HG02798 (cell line): ENCODE results near the gene PDLIM5.

Source experiments
- ATAC-seq: cut with Tn5 transposase; IDR thresholded peaks from one replicate; pipeline ENCODE4 v1.9.1; 2021; ENCODE audit warnings: mild to moderate bottlenecking; ENCODE audit not compliant: unreplicated experiment, poor library complexity

The PDLIM5 gene

DNA sequence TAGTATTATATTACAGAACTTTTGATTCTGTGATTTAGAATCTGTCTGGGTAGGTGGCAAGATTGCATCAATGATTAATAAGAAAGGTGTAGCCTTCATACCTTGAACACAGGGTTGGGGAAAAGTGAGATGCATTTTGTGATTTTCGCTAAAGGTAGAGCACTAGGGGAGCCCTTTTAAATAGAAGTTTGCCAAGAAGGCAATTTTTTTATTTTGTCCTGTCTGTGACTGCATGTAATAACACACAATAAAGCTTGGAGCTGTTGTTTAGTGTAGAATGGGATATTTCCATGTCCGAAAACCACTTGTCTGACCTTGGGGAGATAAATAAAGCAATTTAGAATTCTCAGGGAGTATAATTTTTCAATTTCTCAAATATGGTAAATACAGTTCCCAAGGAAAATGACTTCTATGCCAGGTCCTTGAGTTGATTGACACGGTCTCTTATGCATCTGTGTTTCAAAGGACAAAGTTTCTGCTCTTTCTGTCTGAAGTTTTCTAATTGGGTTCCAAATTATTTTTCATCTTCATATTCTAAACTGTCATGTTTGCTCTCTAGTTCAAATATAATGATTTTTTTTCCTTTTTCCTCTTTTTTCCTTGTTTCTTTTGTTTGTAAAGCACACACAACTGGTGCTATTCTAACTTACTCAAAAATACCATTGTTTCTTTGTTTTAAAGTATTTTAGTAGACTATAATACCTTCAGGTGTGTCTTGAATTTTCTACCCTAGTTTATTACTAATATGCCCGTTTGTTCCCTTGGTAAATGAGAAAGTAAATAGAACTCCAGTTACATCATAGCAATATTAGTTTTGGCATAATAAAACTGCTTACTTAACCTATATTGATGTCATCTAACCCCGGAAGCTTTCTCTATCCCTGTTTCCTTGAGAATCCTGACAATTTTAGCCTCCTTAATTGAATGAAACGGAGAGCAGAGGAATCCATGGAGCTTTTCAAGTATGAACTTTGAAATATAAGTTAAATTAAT, 218.2 kb downstream of the PDLIM5 start:
- no peak for ATAC-seq

DNA sequence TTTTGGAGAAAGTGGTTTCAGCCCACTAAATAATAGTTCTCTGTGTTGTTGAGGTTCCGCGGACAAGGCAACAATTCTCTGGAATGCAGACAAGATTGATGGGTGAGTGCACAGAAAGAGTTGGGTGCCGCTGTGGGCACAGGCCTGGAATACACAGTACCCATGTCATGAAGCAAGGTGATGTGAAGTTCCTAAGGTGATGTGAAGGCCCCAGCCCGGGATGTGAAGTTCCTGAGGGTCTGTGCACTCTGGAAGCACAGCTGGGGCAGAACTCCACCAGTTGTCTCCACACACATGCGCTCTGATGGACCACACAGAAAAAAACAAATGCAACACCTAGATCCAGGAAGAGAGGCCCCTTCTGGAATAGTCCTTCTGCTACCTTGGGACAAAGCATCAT, 219.4 kb downstream of the PDLIM5 start:
- ATAC-seq = no peak

DNA sequence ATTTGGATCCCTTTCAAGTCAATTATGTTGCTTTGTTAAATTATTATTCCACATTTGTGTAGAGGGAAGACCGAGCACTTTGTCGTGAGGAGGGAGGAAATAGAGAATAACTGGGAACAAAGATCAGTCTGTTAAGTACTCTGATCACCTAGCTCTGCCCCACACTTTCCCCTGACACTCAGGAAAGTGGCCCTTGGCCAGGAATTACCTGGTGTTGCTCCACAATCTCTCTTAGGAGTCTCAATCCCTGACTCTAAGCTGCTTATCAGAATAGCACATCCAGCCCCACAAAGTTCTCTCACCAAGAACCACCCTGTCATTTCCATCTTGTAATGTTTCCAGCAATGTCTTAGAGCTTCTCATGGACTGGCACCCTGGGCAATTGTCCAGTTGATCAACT, 222.2 kb downstream of the PDLIM5 start:
- ATAC-seq = no peak

DNA sequence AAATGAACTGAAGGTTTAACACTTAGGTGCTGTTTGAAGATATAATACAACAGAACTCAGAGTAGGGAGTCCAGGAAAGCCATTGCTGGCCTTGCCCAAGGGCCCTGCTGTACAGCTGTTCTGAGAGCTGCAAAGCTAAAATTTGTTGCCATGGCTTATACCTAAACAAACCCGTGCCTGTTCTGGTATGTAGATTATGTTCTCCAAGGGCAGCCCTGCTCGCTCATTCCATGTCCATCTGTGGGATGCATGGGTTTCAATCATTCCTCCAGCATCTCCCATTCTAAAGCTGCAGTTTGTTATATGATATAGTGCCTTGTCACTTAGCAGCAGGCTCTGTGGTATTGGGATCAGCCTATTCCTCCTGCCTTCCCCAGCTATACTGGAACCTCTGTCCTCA, 225.2 kb downstream of the PDLIM5 start:
- ATAC-seq = no peak

DNA sequence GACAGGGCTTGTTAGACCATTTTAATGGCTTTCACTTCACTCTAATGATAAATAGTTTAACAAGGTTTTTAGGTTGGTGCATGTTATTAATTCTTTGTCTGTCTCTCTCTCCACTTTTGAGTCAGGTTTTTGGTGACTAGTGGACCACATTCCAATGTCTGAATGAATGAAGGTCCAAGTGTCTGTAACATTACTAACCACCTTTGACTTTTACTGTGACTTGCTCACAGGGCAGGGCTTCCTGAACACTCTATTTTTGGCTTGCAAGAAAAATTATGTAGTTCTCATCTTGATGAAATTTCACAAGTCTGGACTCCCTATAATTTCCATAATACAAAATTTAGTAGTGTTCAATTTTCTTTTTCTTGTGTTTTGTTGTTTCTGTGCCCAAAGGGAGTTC, 227.2 kb downstream of the PDLIM5 start:
- no peak for ATAC-seq

DNA sequence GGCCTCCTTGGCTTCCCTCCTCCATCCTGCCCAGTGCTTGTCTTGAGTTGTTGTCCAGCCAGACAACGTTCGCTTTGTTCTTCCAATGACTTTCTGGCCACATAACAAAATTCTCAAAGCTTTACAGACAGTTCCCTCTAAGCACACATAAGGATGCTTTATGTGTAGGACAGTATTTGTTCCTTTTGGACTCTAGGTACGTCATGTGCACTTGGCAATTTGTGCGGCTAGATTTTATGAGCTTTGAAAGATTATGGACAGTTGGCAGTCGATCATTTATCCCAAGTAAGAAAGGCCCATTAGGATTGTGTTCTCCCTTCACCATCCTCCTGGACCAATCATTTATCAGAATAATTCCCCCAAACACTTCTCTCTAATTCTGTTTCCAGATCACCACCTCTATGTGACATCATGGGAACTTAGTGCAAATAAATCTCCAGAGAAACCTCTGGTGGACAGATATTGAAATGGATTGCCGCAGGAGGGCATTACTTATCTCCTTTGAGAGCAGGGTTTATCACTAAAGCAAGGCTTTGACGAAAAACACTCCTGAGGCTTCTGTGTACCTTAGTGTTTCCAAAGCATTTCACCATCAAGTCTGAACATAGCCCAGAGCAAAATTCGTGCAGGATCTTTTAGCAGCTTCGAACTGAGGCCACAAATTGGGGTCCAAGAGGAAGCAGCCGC, 228.6 kb downstream of the PDLIM5 start:
- no peak for ATAC-seq

DNA sequence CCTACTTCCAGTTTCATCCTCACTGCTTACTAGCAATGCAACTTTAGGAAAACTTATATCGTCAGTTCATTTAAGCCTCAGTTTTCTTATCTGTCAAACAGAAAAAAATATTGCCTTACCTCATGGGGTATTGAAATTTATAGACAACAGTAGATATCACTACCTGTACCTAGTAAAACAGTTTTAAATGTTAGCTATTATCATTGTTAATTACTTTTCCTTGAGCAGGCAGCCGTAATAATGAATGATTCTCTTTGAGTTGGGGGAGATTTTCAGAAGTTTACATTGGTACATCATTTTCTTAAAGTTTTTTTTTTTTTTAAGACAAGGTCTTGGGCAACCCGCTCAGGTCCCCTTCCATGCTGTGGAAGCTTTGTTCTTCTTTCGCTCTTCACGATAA, 234.3 kb downstream of the PDLIM5 start:
- no peak for ATAC-seq

DNA sequence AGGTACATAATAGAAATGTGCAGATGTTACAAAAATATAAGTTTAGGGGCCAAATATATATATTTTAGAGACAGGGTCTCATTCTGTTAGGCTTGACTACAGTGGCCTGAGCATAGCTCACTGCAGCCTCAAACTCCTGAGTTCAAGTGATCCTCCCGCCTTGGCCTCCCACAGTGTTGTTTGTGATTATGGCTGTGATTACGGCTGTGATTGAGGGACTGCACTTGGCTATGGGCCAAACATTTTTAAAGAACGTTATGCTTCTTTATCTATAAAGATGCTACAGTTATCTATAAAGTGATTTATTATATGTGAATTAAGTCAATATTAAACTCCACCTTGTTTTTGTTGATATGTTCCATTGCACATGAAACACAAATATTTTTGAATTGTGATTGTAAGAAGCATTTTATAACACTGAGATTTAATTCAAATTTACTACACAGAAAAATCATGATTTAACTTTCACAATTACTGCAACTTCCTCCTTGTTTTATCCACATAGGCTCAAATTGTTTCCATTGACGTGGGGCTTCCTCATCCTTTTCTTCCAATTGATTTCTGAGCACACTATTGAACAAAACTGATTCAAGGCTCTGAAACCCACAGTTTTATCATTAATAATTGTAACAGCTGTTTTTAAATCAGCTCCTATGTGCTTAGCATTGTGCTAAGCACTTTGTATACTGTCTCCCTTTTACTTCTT, 237.6 kb downstream of the PDLIM5 start:
- no peak for ATAC-seq

DNA sequence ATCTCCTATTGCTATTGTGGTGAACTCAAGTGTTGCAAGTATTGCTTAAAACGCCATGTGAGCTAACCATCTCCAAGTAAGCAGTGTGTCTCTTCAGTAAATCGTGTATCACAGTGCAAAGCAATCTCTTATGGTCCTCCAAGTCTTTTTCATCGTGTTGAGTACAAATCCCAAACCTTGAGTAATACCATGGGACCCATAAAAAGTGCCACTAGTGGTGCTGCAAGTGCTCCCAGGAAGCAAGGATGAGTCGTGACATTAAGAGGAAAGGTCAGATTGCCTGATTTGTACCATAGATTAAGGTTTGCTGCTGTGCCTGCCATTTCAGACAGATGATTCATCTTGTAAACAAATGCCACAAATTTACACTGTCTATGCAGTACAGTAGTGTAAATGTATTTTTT, 239.1 kb downstream of the PDLIM5 start:
- ATAC-seq = no peak

DNA sequence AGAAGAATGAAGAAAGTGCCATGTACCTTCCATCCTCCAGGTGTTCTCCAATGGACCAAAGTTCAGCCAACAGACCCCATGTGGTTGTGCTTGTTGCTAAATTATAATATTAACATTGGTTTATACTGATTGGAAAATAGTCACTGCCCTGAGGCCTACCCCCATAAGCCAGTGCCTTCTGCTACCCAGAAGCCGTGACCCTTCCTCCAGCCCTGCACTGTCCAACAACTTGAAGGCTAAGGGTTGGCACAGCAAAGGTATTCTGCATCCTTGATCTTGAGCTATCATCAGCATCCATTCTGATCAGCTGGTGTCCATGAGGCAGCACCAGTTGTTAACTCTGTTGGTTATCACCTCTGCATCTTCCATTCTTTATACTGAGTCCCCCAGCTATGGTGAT, 239.8 kb downstream of the PDLIM5 start:
- ATAC-seq = no peak

DNA sequence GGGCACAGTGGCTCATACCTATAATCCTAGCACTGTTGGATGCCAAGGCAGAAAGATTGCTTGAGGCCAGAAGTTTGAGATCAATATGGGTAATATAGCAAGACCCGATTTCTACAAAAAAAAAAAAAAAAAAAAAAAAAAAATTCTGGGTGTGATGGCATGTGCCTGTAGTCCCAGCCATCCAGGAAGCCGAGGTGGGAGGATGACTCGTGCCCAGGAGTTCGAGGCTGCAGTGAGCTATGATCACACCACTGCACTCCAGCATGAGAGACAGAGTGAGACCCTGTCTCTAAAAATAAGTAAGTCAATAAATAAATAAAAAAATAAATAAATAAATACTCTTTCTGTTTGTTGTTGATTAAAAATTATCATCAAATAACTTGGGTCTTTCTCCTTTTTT, 243.6 kb downstream of the PDLIM5 start:
- no peak for ATAC-seq

DNA sequence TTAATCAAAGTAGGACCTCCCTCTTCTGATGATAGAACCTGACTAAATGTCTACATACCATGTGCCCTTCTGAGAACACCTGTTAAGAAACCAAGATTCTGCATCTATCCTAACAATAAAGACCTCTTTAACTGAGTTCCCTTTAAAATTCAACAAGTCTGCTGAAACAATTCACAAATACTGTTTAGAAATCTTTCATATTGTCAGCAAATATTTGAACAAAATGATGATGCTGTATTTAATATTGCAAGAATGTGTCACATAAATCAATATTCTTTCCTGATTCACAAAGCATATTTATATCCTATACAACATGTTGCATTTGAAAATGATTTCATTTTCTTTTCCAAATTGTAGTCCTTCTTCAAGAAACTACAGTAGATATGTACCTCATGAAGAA, 246.4 kb downstream of the PDLIM5 start:
- no peak for ATAC-seq

DNA sequence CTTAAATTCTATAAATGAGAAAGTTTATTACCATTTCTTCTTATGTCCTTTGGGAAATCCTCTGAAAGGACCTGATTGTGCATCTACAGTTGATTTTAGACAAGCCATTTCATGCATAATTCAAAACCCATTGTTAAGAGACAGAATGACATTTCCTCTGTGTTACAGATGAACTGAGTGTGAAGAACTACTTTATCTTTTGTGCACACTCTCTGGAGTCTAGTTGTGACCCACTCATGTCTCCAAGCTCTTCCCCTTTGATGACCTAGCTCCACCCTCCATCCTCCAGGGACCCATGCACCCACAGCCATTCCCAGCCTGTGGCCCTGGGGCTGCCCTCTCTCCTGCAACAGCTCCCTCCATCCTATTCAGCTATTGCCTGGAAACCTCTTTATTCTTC, 248.6 kb downstream of the PDLIM5 start:
- ATAC-seq = no peak

DNA sequence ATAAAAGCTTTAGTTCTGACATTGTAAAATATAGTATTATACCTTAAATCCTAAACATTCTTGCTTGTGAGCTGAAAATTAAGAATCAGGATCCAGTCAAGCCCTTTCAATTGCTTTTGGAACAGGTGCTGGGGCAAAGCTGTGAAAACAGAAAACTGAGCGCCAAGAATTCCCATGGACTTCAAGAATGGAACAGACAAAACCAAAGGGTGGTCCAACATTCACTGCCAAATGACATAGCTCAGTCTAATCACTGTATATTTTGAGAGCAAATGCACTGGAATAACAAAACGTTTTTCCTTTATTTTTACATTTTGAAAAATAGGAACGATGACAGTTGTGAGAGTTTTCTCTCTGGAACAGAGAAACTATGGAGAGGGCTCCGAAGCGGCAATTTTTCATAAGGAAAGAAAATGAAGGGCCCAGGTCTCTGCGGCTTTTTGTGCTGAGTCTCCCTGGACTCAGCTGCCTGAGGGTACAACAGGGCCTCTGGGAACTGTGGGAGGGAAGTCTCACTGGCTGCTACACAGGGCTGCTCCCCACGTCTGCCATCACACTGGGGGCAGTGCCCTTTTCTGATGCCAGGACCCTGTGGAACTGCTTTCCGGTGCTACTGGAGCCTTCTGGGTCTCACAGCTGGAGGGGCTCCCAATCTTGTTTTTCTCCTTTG, 250.0 kb downstream of the PDLIM5 start:
- ATAC-seq = no peak

DNA sequence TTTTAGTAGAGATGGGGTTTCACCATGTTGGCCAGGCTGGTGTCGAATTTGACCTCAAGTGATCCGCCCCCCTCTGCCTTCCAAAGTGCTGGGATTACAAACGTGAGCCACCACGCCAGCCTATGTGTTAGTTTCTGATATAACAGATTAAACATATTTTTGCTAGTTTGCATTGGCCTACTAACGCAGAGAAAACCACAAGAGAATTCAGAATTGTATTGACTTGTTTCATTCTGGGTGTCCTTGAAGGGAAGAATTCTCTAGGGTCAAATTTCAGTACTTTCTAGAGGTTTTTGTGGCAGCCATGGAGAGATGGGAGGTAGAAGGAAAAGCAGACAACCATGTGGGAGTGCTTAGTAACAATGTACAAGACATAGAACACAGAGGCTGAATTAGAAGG, 259.9 kb downstream of the PDLIM5 start:
- ATAC-seq = no peak

DNA sequence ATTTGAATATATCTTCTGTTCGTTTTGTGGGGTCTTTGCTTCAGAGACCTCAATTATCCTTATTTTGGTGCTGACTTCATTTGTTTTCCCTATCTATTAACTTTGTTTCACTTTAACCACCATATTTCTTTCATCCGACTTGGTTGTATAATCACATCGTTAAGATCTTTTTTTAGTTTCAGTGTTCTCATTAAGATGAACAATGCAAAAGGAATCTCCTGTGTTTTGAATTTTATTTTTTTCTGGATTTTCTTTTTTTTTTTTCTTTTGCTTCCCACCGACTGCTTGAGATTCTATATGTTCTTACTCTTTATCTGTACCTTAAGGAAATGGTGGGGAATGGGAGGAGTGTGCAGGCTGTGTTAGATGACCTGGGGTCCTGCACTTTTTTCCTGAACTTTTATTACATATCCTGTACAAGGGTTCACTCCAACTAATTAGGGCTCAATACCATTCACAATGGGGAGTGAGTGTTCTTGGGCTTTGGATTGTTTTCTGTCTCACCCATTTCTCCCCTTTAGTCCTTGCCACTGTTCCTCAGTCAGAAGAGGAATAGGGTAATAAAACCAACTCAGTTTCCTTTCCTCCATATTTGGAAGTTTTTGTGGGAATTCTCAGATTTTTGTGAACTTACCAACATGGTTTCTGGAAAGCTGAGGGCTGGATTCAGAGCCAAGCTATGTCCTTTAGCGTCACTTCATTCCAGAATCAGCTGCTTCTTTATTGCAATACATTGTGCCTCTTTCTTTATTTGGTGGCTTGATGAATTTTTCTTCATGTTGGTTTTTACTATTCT, 262.8 kb downstream of the PDLIM5 start:
- no peak for ATAC-seq

DNA sequence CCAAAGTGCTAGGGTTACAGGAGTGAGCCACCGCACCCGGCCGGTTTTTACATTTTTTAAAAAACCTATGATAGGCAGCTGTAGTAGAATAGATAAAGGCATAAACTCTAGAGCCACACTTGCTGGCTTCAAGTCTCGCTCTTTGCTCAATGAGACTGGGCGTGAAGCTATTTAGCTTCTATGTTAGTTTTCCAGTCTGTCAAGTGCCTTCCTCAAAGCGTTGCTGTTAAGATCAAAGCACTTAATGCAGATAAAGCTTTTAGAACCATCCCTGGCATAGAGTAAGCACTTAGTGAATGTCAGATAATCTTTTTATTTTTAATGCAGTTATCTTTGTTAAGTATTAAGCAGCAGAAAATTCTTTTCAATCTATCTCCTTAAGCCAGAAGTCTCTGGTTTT, 264.0 kb downstream of the PDLIM5 start:
- no peak for ATAC-seq
